Measurements from ENCODE around the gene CALB2.

Gene CALB2

DNA sequence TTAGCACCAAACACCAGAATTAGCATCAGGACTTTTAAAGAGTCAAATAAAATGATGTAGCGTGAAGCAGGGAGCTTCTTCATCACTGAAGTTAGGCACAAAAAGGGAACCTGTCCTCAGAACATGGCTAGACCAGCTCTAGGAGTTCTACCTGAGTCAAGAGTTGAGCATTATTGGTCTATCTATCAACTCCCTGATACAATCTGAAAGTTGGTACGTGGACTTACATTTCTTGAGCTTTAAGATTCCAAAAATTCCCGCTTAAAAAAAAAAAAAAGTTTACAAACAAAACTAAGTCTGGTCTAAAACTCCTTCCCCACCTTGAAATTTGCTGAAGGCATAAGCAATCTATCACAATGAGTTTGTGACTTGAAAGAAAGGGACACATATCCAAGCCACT lies 71.1 kb downstream of the CALB2 start:
- DNase-seq = no peak

DNA sequence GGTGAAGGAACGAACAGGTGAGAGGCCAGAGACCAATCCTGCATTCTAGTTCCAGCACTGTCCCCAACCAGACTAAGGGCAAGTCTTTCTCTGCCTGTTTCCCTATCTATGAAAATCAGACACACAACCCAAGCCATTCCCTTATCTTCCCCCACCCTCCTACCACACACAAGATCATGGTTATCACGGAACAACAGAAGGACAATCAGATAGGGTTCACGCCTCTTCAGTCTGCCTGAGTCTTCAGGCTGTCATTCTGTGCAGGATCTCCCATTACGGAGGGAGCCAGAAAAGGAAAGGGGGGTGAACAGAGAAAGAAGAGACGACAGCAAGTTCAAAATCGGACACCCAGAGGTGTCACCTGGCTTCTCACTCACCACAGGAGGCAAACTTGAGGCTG lies 72.2 kb downstream of the CALB2 start:
- no peak for DNase-seq

DNA sequence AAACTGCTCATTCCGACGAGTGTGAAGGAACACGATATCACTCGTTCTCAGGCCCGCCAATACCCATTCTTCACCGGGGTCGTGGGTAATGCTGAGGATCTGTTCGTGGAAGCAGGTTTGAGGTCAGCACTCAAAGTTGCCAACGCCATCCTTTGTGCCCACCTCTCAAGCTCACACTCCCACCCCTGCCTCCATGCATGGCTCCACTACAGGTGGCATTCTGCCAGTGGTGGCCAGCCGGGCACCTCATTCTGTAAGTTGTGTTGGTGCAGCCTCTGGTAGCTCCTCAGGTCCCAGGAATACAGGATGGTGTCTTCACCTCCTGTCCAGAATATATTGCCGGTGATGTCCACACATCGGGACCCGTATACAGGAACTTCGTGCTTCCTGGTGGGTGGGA lies 72.7 kb downstream of the CALB2 start:
- DNase-seq = no peak

DNA sequence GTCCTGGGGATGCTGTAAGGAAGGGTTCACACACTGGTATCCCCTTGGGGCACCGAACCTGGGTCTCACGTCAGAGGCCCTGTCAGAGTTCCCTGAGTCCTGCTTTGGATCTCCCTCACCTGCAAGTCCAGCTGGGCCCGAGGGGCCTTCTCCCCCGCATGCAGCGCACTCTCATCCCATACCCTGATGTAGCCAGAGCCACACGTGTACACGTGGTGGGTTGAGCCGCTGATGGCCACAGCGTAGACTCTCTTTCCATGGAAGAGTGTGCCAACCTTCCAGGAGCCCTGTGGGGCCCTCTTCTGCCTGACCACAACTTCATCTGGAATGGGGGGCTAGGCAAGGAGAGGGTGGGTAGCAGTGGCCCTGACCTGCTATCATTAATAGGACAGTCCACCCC lies 73.5 kb downstream of the CALB2 start:
- no peak for DNase-seq

DNA sequence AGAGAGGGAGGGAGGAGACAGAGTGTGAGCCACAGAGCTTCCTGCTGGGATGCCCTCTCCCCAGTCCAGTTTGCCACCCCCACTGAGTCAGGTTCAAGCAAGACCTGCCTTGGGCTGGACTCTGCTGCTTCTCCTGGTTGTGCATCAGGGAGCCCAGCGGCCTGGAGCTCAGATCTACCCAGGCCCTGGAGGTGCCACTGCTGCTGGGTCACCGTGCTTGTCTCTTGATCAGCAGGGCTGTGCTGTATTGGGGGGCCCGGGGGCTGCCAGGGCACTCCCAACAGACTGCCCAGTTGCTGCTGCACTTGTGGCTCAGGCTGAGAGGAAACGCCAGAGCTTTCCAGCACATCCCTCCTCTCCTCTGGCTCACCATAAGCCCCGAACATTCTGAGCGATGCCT lies 74.4 kb downstream of the CALB2 start:
- no peak for DNase-seq

DNA sequence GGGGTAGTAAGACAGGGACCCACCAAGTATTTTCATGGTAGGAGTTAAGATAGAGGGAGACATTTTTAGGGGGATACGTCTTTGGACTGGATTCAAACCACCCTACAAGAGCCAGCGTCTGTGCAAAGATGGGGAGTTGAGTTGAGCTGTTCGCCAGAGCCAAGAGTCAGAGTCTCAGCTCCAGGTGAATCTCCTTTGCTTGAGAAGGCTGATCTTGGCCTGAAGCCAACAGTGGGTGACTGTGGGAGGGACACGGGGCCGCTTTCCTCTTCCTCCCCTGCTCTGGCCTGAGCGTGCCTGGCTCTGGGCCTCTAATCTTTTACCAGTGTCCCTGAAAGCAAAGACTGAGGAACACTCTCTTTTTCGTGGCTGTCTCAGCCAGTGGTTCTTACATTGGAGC lies 78.0 kb downstream of the CALB2 start:
- no peak for DNase-seq

DNA sequence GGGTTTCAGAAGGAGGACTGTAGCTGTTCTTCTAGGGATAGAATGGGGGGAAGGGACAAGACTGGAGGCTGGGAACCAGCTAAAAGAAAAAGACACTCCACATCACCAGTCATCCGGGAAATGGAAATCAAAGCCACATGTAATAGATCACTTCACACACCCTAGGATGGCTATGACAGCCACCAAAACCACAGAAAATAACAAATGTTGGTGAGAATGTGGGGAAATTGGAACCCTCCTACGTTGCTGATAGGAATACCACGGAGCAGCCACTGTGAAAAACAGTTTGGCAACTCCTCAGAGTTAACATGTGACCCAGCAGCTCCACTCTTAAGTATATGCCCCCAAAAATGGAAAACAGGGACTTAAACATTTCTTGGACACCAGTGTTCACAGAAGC lies 81.0 kb downstream of the CALB2 start:
- no peak for DNase-seq
